DND-41 (cell line): Measurements from ENCODE around the gene TEX2.

ENCODE experiments used
- ATAC-seq: fragments of 200-7000 bp; cut with Tn5 transposase; 3 replicates; pipeline ENCODE4 v1.9.1; 2021; ENCODE audit warnings: low read depth; ENCODE audit not compliant: insufficient read depth
- DNase-seq: peaks from one replicate; pipeline ENCODE4 v3.0.0-alpha.2; 2020
- H2AFZ ChIP-seq: 2 replicates; pipeline ENCODE4 v1.6.0; 2012; ENCODE audit warnings: low read depth, low read length
- H3K27ac ChIP-seq: 2 replicates; pipeline ENCODE4 v1.5.1; 2012; ENCODE audit warnings: low read length, inconsistent platforms
- H3K27me3 ChIP-seq: fragments of 200-600 bp; sonication (generic); 2 replicates; pipeline ENCODE4 v1.6.0; 2012; ENCODE audit warnings: low read length, mild to moderate bottlenecking, inconsistent platforms; ENCODE audit not compliant: insufficient read depth, poor library complexity
- H3K36me3 ChIP-seq: 2 replicates; pipeline ENCODE4 v1.5.1; 2012; ENCODE audit warnings: low read length, inconsistent platforms; ENCODE audit not compliant: insufficient read depth
- H3K4me1 ChIP-seq: 2 replicates; pipeline ENCODE4 v1.5.1; 2012; ENCODE audit warnings: mild to moderate bottlenecking, low read length; ENCODE audit not compliant: insufficient read depth
- H3K4me2 ChIP-seq: 2 replicates; pipeline ENCODE4 v1.6.0; 2012; ENCODE audit warnings: mild to moderate bottlenecking, moderate library complexity, low read length, inconsistent platforms; ENCODE audit not compliant: insufficient read depth
- H3K4me3 ChIP-seq, 2 experiments: fragments of 200-600 bp in 1 of 2; shearing (Covaris generic) in 1 of 2; 2 replicates each; pipeline ENCODE4 v1.5.1; 2012 to 2016; ENCODE audit warnings: inconsistent platforms in 2 of 2, low read length in 2 of 2, mild to moderate bottlenecking in 2 of 2, low read depth in 1 of 2, moderate library complexity in 1 of 2
- H3K79me2 ChIP-seq: 2 replicates; pipeline ENCODE4 v1.6.0; 2012; ENCODE audit warnings: low read length, inconsistent platforms; ENCODE audit not compliant: insufficient read depth
- H3K9ac ChIP-seq: 2 replicates; pipeline ENCODE4 v1.6.0; 2012; ENCODE audit warnings: low read depth, mild to moderate bottlenecking, inconsistent platforms, low read length, moderate library complexity
- H3K9me3 ChIP-seq: 2 replicates; pipeline ENCODE4 v1.5.1; 2012; ENCODE audit warnings: low read length, moderate library complexity, mild to moderate bottlenecking, inconsistent platforms; ENCODE audit not compliant: insufficient read depth, severe bottlenecking
- H4K20me1 ChIP-seq: 2 replicates; pipeline ENCODE4 v1.6.0; 2012; ENCODE audit warnings: low read length; ENCODE audit not compliant: insufficient read depth
- CTCF ChIP-seq: IDR thresholded peaks from 2 replicates; pipeline ENCODE4 v1.5.1; 2012; ENCODE audit warnings: borderline replicate concordance, low read length, moderate library complexity, mild to moderate bottlenecking; ENCODE audit not compliant: poor library complexity, severe bottlenecking; ENCODE audit errors: extremely low read depth
- EZH2 ChIP-seq: IDR thresholded peaks from 3 replicates; pipeline ENCODE4 v1.6.1; 2012; ENCODE audit warnings: borderline replicate concordance, low read depth, mild to moderate bottlenecking, moderate library complexity, low read length, inconsistent platforms; ENCODE audit not compliant: severe bottlenecking

TEX2 gene

GRCh38 chr17:64269687-64270649 is 6.9 kb upstream of the TEX2 start:
- Histone ChIP-seq H3K27ac (no peak overlapping the region), H4K20me1 (no peaks in the 10 kb centered on the region), H3K4me3 (no peak overlapping the region), H3K4me1 (no peaks in the 10 kb centered on the region), H3K9me3 (peaks cover 4% of the 10 kb centered on the region), H3K9ac (no peak overlapping the region), H3K4me2 (no peak overlapping the region), H2AFZ (no peak overlapping the region), H3K36me3 (no peaks in the 10 kb centered on the region), H3K27me3 (peaks cover 6% of the 10 kb centered on the region), H3K79me2 (no peaks in the 10 kb centered on the region)
- TF ChIP-seq CTCF (no peak), EZH2 (no peak)
- DNase-seq (no peak), ATAC-seq (no peak)

- Histone ChIP-seq H3K9ac (no peak overlapping the region), H2AFZ (no peak overlapping the region), H3K4me3 (no peak overlapping the region), H3K36me3 (no peaks in the 10 kb centered on the region; the same call in 1 of the 2 replicates), H3K79me2 (peaks cover 29% of the 10 kb centered on the region), H4K20me1 (peaks cover 9% of the 10 kb centered on the region; the same call in 1 of the 2 replicates), H3K4me1 (peaks cover 31% of the 10 kb centered on the region), H3K27me3 (peaks cover 6% of the 10 kb centered on the region), H3K4me2 (no peak overlapping the region), H3K9me3 (no peaks in the 10 kb centered on the region), H3K27ac (no peak overlapping the region)
- ATAC-seq (no peak), DNase-seq (no peak)
- TF ChIP-seq EZH2, result no peak
- no peak for TF ChIP-seq CTCF
These were observed 1.8 kb upstream of the TEX2 start for GRCh38 chr17:64264891-64265290.

DNA sequence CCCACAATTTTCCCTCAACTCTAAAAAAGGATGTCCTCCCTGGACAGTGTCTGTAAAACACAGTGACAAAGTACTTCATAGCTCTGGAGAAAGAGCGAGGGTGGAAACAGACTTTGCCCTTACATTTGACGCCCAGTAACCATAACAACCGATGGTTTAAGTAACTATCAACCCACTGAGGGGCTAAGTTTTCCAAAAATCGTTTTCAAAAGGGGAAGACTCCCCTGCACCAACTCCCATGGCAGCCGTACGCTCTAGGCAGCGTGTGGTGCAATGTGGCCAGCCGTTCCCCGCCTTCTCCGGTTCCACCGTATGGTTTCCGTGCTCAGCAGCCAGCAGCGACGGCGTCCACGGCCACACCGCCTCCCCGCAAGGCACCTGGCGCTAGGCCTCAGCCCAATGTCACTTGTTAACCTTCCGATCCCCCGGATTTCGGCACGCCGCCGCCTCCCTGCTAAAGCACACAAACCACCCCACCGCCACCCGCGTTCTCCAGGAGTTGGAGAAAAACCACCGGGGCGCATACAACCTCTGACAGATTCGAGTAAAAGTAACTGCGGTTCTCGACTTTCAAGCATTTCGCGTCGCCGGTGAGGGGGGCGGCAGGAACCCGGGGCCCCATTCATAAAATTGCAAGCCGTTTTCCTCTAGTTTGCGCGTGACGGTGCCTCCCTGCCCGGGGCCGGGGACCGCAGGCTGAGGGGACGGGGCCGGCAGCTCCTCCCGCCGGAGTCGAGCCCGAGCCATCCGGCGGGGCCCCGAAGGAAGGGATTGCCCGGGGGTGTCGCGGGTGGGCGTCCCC is 661 bp downstream of the TEX2 start:
- Histone ChIP-seq H4K20me1 (peaks cover 9% of the 10 kb centered on the region; the same call in 1 of the 2 replicates), H3K36me3 (no peaks in the 10 kb centered on the region; the same call in 1 of the 2 replicates), H3K9ac (peak overlapping the region; percentile 76), H3K4me2 (peak overlapping the region; percentile 83), H2AFZ (peak overlapping the region; percentile 75), H3K27me3 (peaks cover 2% of the 10 kb centered on the region), H3K27ac (peak overlapping the region; percentile 22), H3K4me1 (peaks cover 31% of the 10 kb centered on the region), H3K9me3 (no peaks in the 10 kb centered on the region), H3K79me2 (peaks cover 38% of the 10 kb centered on the region), H3K4me3 (peak overlapping the region; percentile 67 to 89)
- TF ChIP-seq EZH2 (no peak), CTCF (no peak)
- DNase-seq (peak; percentile 68), ATAC-seq (peak; percentile 61)
